Lung (tissue), 12 donors: ENCODE measurements around the gene PDE3B. TPM values are rescaled to one million over a fixed set of nuclear protein-coding genes. Genes with fewer than 3 reads are reported as not detected.
A peak's percentile ranks its signal among the peaks of the same experiment; 100 is the strongest.

ENCODE experiments used
- ATAC-seq: fragments of 200-7000 bp; cut with Tn5 transposase; one replicate; pipeline ENCODE4 v1.9.1; 2020; ENCODE audit warnings: moderate number of reproducible peaks; ENCODE audit not compliant: insufficient read depth, low FRiP score
- DNase-seq, 3 donors: peaks; one replicate each; pipeline ENCODE4 v3.0.0-alpha.2; 2013 to 2017
- H3K27ac ChIP-seq, 2 donors: one replicate each; pipeline ENCODE4 v1.5.1; 2013; ENCODE audit warnings: mild to moderate bottlenecking in 2 of 2, moderate library complexity in 2 of 2, control low read depth in 1 of 2, inconsistent platforms in 1 of 2, low read depth in 1 of 2, low read length in 1 of 2
- H3K27me3 ChIP-seq, 3 donors: one replicate each; pipeline ENCODE4 v1.5.1; 2013; ENCODE audit warnings: low read length in 2 of 3; ENCODE audit not compliant: control insufficient read depth in 3 of 3, insufficient read depth in 3 of 3
- H3K36me3 ChIP-seq, 4 donors: one replicate each; pipeline ENCODE4 v1.5.1; 2013; ENCODE audit warnings: low read length in 4 of 4, mild to moderate bottlenecking in 1 of 4, moderate library complexity in 1 of 4; ENCODE audit not compliant: control insufficient read depth in 4 of 4, insufficient read depth in 4 of 4
- H3K4me1 ChIP-seq, 5 donors: one replicate each; pipeline ENCODE4 v1.5.1; 2013; ENCODE audit warnings: low read length in 5 of 5, mild to moderate bottlenecking in 2 of 5, moderate library complexity in 1 of 5; ENCODE audit not compliant: control insufficient read depth in 5 of 5, insufficient read depth in 5 of 5
- H3K4me3 ChIP-seq: one replicate; pipeline ENCODE4 v1.5.1; 2013; ENCODE audit warnings: mild to moderate bottlenecking, control low read depth, moderate library complexity
- H3K9ac ChIP-seq, 2 donors: one replicate each; pipeline ENCODE4 v1.5.1; 2013; ENCODE audit warnings: low read length in 2 of 2, control low read depth in 1 of 2; ENCODE audit not compliant: insufficient read depth in 1 of 2
- H3K9me3 ChIP-seq, 4 donors: one replicate each; pipeline ENCODE4 v1.5.1; 2013; ENCODE audit warnings: low read length in 3 of 4, mild to moderate bottlenecking in 1 of 4, moderate library complexity in 1 of 4; ENCODE audit not compliant: control insufficient read depth in 4 of 4, insufficient read depth in 3 of 4
- whole genome bisulfite sequencing, 2 donors: extraction: QIAGEN DNeasy Blood & Tissue Kit; methylation state at CpG; one replicate each; pipeline ENCODE4 v1.1.7; 2013; 5-methylcytosine and 5-hydroxymethylcytosine counted together
- polyA plus RNA-seq, 2 donors: library from polyadenylated mRNA; stranded (reverse); fragments of 200-250 nt; gene quantifications; one replicate each; pipeline ENCODE4 v1.2.1, GENCODE V29; 2013
- total RNA-seq, 2 donors: library from RNA; depleted of rRNA in 1 of 2; stranded (reverse); fragments of >200 nt in 1 of 2; gene quantifications; one replicate each; pipeline ENCODE4 v1.2.1, GENCODE V29; 2014 to 2021
- TF ChIP-seq, protein P1 (sequence below): IDR thresholded peaks from 2 replicates; pipeline ENCODE4 v1.5.1; 2012; ENCODE audit warnings: mild to moderate bottlenecking; ENCODE audit errors: control extremely low read depth, extremely low read depth
- donor health status: control.
- donor health status: control.
- donor health status: Bipolar disorder and iron deficiency.
- donor health status: healthy.
- donor health status: DM: yes; HTN: yes; CAD: no.

Gene PDE3B
- total and polyA plus RNA-seq, 4 donors, result 3.3 to 79.2 (median 11.5) TPM

- ATAC-seq, result no peak
- no peaks in the 10 kb centered on the region for H3K36me3 ChIP-seq
- no peaks in the 10 kb centered on the region for H3K27me3 ChIP-seq
- no peak overlapping the region for H3K9ac ChIP-seq
- no peak for DNase-seq
- H3K4me3 ChIP-seq, result no peak overlapping the region
- H3K27ac ChIP-seq, result no peak overlapping the region
- TF ChIP-seq, protein P1, sequence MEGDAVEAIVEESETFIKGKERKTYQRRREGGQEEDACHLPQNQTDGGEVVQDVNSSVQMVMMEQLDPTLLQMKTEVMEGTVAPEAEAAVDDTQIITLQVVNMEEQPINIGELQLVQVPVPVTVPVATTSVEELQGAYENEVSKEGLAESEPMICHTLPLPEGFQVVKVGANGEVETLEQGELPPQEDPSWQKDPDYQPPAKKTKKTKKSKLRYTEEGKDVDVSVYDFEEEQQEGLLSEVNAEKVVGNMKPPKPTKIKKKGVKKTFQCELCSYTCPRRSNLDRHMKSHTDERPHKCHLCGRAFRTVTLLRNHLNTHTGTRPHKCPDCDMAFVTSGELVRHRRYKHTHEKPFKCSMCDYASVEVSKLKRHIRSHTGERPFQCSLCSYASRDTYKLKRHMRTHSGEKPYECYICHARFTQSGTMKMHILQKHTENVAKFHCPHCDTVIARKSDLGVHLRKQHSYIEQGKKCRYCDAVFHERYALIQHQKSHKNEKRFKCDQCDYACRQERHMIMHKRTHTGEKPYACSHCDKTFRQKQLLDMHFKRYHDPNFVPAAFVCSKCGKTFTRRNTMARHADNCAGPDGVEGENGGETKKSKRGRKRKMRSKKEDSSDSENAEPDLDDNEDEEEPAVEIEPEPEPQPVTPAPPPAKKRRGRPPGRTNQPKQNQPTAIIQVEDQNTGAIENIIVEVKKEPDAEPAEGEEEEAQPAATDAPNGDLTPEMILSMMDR, result no peak
- WGBS, 2 donors, result 81 to 90% methylated on average over 7 of the region's 7 CpGs
- no peaks in the 10 kb centered on the region for H3K9me3 ChIP-seq
- peaks cover 0 to 42% (median 7%) of the 10 kb centered on the region in 5 donors for H3K4me1 ChIP-seq
Observed at GRCh38 chr11:14669499-14669898, 25.9 kb downstream of the PDE3B start.

- H3K36me3 ChIP-seq, result no peaks in the 10 kb centered on the region
- DNase-seq (no peak), ATAC-seq (no peak)
- peaks cover 0 to 45% (median 7%) of the 10 kb centered on the region in 5 donors for H3K4me1 ChIP-seq
- H3K27ac ChIP-seq, result no peak overlapping the region
- H3K4me3 ChIP-seq, result no peak overlapping the region
- no peak overlapping the region for H3K9ac ChIP-seq
- TF ChIP-seq, protein P1, result no peak
- H3K9me3 ChIP-seq, result no peaks in the 10 kb centered on the region
- no peaks in the 10 kb centered on the region for H3K27me3 ChIP-seq
- 78 to 95% methylated on average over 3 of the region's 3 CpGs for WGBS, 2 donors
Observed at GRCh38 chr11:14669958-14670357, 26.4 kb downstream of the PDE3B start.

DNA sequence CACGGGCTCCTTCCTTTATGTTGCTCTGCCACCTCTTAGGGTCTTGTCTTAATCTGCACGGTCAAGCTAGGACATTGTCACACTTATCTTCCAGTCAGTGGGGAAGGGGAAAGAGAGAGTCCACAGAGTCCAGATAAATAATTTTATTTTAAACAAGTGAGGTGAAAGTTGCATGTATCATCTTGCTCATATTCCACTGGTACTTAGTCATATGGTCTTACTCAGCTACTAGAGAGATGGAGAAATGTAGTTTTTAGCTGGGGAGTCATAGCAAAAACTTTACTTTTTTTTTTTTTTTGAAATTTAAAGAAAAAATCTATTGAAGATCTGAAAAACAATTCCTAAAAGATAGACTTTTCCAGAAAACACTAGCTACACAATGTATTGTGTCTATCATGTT lies 29.0 kb downstream of the PDE3B start:
- no peak overlapping the region for H3K4me3 ChIP-seq
- H3K9ac ChIP-seq, result no peak overlapping the region
- DNase-seq (peak in 2 of 3 donors; percentile 35 to 43), ATAC-seq (no peak)
- TF ChIP-seq, protein P1, result no peak
- H3K4me1 ChIP-seq, result peaks cover 0 to 45% (median 7%) of the 10 kb centered on the region in 5 donors
- no peaks in the 10 kb centered on the region for H3K9me3 ChIP-seq
- WGBS, 2 donors, result 83 to 84% methylated on average over 2 of the region's 2 CpGs
- H3K27ac ChIP-seq, result no peak overlapping the region
- no peaks in the 10 kb centered on the region for H3K27me3 ChIP-seq
- no peaks in the 10 kb centered on the region for H3K36me3 ChIP-seq

- H3K27ac ChIP-seq, result no peak overlapping the region
- no peak overlapping the region for H3K4me3 ChIP-seq
- no peaks in the 10 kb centered on the region for H3K9me3 ChIP-seq
- TF ChIP-seq, protein P1, result no peak
- ATAC-seq (no peak), DNase-seq (peak; percentile 25 to 66 (median 66))
- H3K36me3 ChIP-seq, result no peaks in the 10 kb centered on the region
- 63 to 77% methylated on average over 4 of the region's 4 CpGs for WGBS, 2 donors
- H3K4me1 ChIP-seq, result peaks cover 0 to 42% (median 7%) of the 10 kb centered on the region in 5 donors
- H3K9ac ChIP-seq, result no peak overlapping the region
- H3K27me3 ChIP-seq, result no peaks in the 10 kb centered on the region
Observed at GRCh38 chr11:14673421-14673820, 29.8 kb downstream of the PDE3B start.
